Peyer's patch (tissue), 4 donors: ENCODE data around the gene C11orf54.

Experiments used
- CTCF ChIP-seq, 6 experiments: fragments of 450-650 bp in 4 of 6; fragments of 200-600 bp in 2 of 6; sonication (generic) in 1 of 6; IDR thresholded peaks; one replicate each; pipeline ENCODE4 v1.5.1; 2017 to 2019; ENCODE audit warnings: antibody characterized with exemption in 6 of 6, mild to moderate bottlenecking in 3 of 6, moderate library complexity in 1 of 6
- POLR2A ChIP-seq, 2 donors: fragments of 450-650 bp; IDR thresholded peaks; one replicate each; pipeline ENCODE4 v1.5.1; 2017; ENCODE audit warnings: antibody characterized with exemption in 2 of 2, mild to moderate bottlenecking in 2 of 2, moderate library complexity in 2 of 2

DNA sequence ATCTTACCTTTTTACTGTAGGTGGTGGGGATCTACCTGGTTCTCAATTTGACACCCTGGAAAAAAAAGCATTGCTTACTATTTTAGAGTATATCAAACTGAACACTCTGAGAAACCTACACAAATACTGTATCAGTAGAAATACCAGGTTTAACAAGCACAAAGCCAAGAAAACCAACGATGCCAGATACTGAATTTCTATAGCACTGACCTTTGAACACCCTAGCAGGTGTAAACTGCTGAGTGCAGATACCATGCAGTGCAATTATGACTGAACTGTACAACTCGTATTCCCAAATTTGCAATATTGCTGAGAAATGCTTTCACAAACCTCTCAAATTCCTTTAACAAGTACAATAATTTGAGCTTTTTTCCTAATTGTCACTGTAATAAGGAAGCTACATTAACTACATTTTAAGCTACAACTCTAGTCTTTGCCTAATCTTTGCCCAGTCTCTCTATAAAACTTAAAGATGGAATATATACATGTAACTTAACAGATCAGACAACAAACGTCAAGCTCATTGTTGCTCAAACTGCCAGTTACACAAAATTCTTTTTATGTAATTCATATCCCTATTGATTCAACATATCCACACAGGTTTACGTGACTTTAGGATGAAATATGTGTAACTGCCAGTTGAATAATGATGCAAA lies 9.1 kb upstream of the C11orf54 start:
- no peak for TF ChIP-seq CTCF (IDR thresholded peaks at IDR 0.05)
- TF ChIP-seq POLR2A (IDR thresholded peaks at IDR 0.05) = no peak
